BE2C (cell line): ENCODE measurements around the gene RRBP1.

Experiments used
- DNase-seq: peaks from one replicate; pipeline ENCODE4 v3.0.0-alpha.2; 2020
- H3K27me3 ChIP-seq: fragments of 250-450 bp; sonication (Bioruptor Pico); 2 replicates; pipeline ENCODE4 v1.5.1; 2020; ENCODE audit warnings: mild to moderate bottlenecking
- H3K36me3 ChIP-seq: fragments of 250-450 bp; sonication (Bioruptor Pico); 2 replicates; pipeline ENCODE4 v1.5.1; 2020; ENCODE audit warnings: mild to moderate bottlenecking
- H3K4me1 ChIP-seq: fragments of 250-450 bp; sonication (Bioruptor Pico); 2 replicates; pipeline ENCODE4 v1.5.1; 2020
- H3K4me3 ChIP-seq: 2 replicates; pipeline ENCODE4 v1.5.1; 2011; ENCODE audit warnings: low read depth, low read length
- H3K9me3 ChIP-seq: fragments of 250-450 bp; sonication (Bioruptor Pico); 2 replicates; pipeline ENCODE4 v1.5.1; 2020
- TF ChIP-seq, protein P1 (sequence below): IDR thresholded peaks from 2 replicates; pipeline ENCODE4 v1.5.1; 2012; ENCODE audit warnings: mild to moderate bottlenecking, low read depth, low read length

The RRBP1 gene

DNA sequence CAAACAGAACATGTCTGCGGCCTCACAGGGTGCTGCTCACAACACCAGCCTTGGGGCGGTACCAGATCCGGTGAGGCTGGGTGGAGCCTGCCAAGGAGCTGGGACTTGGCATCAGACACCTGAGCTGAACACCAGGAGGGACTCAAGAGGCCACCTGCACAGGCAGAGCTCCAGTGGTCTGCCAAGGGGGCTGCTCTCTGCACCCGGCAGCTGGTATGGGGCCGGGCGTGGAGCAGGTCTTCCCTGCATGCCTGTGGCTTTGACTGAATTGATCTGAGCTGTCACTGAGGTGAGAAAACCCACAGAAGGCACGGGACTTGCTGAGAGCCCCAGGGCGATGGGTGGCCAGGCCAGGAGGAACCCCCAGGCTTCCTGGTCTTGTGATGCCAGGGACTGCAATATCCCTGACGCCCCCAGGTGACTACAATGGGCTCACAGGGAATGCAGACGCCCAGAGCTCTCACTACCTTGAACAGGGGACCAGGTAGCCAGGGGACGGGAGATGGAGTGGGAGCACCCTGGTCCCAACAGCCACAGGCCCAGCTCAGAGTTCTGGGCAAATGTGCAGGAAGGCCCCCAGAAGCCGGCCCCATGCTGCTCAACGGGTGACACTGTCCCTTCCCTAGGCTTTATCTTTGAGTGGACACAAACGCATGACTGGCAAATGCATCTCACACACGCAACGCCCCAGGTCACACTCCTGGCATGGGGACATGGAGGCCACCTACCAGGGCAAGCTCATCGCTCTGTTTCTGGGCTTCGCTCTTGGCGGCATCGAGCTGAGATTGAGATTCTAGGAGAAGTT, 64.0 kb downstream of the RRBP1 start:
- H3K36me3 ChIP-seq: no peaks in the 10 kb centered on the region
- H3K4me3 ChIP-seq: no peak overlapping the region
- no peaks in the 10 kb centered on the region for H3K27me3 ChIP-seq
- 0 out of 2 replicates have a peak, but pooled peaks cover 3% of the 10 kb centered on the region for H3K4me1 ChIP-seq
- H3K9me3 ChIP-seq: no peaks in the 10 kb centered on the region
- no peak for DNase-seq
- TF ChIP-seq, protein P1, sequence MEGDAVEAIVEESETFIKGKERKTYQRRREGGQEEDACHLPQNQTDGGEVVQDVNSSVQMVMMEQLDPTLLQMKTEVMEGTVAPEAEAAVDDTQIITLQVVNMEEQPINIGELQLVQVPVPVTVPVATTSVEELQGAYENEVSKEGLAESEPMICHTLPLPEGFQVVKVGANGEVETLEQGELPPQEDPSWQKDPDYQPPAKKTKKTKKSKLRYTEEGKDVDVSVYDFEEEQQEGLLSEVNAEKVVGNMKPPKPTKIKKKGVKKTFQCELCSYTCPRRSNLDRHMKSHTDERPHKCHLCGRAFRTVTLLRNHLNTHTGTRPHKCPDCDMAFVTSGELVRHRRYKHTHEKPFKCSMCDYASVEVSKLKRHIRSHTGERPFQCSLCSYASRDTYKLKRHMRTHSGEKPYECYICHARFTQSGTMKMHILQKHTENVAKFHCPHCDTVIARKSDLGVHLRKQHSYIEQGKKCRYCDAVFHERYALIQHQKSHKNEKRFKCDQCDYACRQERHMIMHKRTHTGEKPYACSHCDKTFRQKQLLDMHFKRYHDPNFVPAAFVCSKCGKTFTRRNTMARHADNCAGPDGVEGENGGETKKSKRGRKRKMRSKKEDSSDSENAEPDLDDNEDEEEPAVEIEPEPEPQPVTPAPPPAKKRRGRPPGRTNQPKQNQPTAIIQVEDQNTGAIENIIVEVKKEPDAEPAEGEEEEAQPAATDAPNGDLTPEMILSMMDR: no peak

DNA sequence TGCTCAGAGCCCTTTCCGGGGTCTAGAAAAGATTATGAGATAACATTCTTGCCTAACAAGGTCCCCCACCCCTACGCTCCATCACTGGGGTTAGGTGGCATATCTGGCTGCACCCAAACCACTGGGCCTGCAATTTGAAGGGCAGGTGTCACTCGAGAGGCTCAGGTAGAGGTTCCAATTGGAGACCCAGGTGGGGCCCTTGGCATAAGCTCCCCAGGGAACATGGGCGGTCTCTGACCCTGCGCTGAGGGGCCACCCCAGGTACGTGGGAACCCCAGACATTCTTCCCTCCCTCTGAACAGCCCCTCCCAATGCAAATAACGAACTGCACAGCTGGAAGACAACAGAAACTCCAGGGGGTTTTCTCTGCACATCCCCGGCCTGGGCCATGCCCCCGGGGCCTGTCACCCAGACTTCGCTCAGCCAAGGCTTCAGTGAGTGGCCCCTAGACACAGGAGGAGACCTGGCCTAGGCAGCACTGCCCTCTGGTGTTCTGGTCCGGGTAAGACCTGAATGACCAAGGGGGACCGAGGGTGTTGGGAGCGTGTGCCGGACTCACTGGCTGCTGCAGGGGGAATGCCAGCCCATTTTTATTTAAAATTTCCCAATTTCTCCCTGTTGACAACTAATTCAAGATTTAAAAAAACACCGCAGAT, 64.7 kb downstream of the RRBP1 start:
- H3K36me3 ChIP-seq: no peaks in the 10 kb centered on the region
- peak; percentile 84 for DNase-seq
- H3K9me3 ChIP-seq: no peaks in the 10 kb centered on the region
- TF ChIP-seq, protein P1: peak; percentile 94
- H3K4me3 ChIP-seq: no peak overlapping the region
- H3K27me3 ChIP-seq: no peaks in the 10 kb centered on the region
- H3K4me1 ChIP-seq: 0 out of 2 replicates have a peak, but pooled peaks cover 3% of the 10 kb centered on the region

DNA sequence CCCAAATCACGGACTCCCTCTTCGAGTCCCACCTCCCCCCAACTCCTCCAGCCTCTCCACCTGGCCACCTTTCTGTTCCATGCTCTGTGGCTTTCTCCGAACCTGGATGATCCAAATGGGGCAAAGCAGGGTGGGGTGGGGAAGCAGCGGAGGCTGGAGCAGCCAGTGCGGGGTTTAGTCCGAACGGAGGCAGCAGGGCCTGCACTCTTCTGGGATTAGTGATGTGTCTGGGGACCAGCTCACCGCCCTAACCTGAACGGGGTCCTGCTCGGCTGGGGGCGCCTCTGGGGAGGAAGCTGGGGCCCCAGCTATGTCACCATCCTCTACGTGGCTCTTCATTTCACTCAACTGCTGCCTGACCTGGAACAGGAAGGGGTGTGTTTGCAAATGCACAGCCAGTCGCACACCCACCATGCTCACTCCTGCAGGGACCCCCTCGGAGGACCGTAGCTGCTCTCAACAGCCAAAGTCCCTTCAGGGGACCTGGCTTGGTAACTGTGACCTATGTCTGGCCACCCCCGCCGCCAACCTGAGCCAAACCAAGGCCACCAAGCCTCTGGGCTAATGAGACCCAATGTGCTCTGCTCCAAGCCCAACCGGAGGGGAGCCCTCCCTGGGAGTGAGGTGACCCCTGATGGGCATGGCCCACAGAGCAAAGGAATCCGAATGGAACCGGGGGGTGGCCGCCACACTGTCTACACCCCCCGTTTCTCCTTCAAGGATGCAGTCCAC, 65.4 kb downstream of the RRBP1 start:
- no peaks in the 10 kb centered on the region for H3K36me3 ChIP-seq
- no peak overlapping the region for H3K4me3 ChIP-seq
- H3K27me3 ChIP-seq: no peaks in the 10 kb centered on the region
- DNase-seq: no peak
- no peaks in the 10 kb centered on the region for H3K9me3 ChIP-seq
- TF ChIP-seq, protein P1: no peak
- H3K4me1 ChIP-seq: 0 out of 2 replicates have a peak, but pooled peaks cover 3% of the 10 kb centered on the region

DNA sequence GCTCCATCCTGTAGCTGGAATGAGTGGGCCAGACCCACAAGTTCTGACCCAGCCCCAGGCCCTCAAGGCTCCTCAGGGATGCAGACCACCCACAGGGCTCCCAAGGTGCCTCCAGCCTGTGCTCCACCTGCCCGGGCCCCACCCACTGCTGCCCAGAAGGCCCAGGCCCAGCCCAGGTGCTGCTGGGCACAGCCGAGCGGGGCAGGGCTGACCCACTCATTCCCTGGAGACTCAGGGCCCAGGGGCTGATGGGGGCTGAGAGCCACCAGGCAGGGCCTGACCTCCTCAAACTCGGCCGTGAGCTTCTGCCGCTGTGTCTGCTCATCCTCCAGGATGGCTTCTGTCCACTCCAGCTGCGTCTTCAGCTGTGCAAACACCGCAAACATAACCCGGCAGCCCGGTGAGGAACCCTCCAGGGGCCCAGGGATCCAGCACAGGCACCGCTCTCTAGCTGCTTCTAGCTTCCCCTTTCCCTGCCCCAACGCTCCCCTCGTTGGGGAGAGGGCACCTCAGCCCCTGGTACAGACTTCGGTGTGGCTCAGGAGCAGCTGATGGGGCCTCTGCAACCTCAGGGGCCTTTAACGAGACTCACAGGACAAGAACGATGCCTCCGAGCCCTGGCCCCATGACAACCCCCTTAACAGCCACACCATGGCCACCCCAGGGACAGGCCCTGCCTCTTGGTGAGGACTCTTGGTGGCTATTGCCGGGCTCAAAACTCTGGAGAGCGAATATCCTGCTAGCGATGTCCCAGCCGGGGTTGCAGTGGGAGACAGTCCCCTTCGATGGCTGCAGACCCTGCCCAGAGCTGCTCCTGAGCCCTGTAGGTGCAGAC, 66.2 kb downstream of the RRBP1 start:
- Histone ChIP-seq H3K9me3 (no peaks in the 10 kb centered on the region), H3K36me3 (no peaks in the 10 kb centered on the region), H3K27me3 (no peaks in the 10 kb centered on the region), H3K4me3 (no peak overlapping the region), H3K4me1 (0 out of 2 replicates have a peak, but pooled peaks cover 3% of the 10 kb centered on the region)
- TF ChIP-seq, protein P1: no peak
- no peak for DNase-seq

DNA sequence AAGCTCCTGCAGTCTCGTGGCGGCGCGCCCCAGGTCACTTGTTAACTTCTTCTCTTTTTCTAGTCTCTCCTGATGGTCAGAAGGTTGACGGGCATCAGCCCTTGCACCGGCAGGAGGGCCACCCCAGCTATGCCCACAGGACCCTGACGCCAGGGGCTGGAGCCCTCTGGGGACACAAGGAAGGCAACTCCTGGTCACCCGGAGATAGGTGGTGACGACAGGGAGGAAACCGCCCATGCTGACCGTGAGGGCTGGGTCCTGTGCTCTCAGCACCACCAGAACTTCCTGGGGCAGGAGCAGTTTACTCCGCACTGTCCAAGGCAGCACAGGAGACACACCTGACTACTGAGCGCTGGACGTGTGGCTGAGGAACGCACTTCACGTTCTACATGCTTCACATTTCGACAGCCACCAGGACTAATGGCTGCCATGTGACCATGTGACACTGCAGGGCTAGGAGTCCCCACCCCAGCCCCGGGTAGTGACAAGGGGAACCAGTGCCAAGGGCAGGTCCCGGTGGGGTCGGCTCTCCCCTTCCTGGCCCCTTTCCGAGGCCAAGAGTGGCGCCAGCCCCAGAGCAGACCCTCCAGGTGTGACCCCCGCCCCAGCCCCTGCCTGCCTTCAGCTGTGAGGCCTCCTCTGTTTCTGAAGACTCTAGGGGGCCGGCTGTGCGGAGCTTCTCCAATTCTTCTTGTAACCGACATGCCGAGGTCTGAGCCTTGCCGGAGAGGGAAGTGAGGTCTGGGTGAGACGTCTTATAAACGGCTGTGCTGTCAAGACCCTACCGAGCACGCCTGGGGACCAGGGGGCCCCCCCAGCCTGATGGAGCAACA, 67.0 kb downstream of the RRBP1 start:
- no peak for DNase-seq
- no peaks in the 10 kb centered on the region for H3K36me3 ChIP-seq
- TF ChIP-seq, protein P1: no peak

More for the DNA sequence above, 67.0 kb downstream of the RRBP1 start:
- 0 out of 2 replicates have a peak, but pooled peaks cover 3% of the 10 kb centered on the region for H3K4me1 ChIP-seq
- no peaks in the 10 kb centered on the region for H3K27me3 ChIP-seq
- H3K9me3 ChIP-seq: no peaks in the 10 kb centered on the region
- peak overlapping the region; percentile 45 for H3K4me3 ChIP-seq
